Prostate gland (tissue), 2 donors: ENCODE measurements around the gene ZBTB7C. TPM values are rescaled to one million over a fixed set of nuclear protein-coding genes. Genes with fewer than 3 reads are reported as not detected.

Experiments used
- DNase-seq: peaks from one replicate; pipeline ENCODE4 v3.0.0-alpha.2; 2019; ENCODE audit warnings: low spot score
- H3K27ac ChIP-seq, 2 donors: fragments of 200-600 bp; sonication (generic); 2 replicates each; pipeline ENCODE4 v1.5.1; 2017 to 2019
- H3K27me3 ChIP-seq: fragments of 200-600 bp; sonication (generic); replicated peaks from 2 replicates; pipeline ENCODE4 v1.5.1; 2019; ENCODE audit not compliant: insufficient read depth
- H3K36me3 ChIP-seq, 2 donors: fragments of 200-600 bp; sonication (generic); 1 replicate in 1 of 2; 2 replicates in 1 of 2; pipeline versions ENCODE4 v1.5.1 to v1.8.1; 2017 to 2019
- H3K4me1 ChIP-seq: fragments of 200-600 bp; sonication (generic); replicated peaks from 2 replicates; pipeline ENCODE4 v1.5.1; 2019
- H3K4me3 ChIP-seq, 2 donors: fragments of 200-600 bp; sonication (generic); 2 replicates each; pipeline ENCODE4 v1.5.1; 2017 to 2019
- H3K9me3 ChIP-seq: fragments of 200-600 bp; sonication (generic); 2 replicates; pipeline ENCODE4 v1.5.1; 2017
- CTCF ChIP-seq, 4 experiments: fragments of 200-600 bp in 2 of 4; fragments of 450-650 bp in 2 of 4; sonication (generic) in 2 of 4; IDR thresholded peaks; 1 replicate in 3 of 4; 2 replicates in 1 of 4; pipeline ENCODE4 v1.5.1; 2016 to 2019; ENCODE audit warnings: antibody characterized with exemption in 4 of 4, mild to moderate bottlenecking in 2 of 4, moderate library complexity in 2 of 4
- POLR2A ChIP-seq: fragments of 450-650 bp; IDR thresholded peaks from one replicate; pipeline ENCODE4 v1.6.1; 2016; ENCODE audit warnings: antibody characterized with exemption, mild to moderate bottlenecking
- POLR2AphosphoS5 ChIP-seq: sonication (generic); formaldehyde crosslinking; IDR thresholded peaks from one replicate; pipeline ENCODE4 v1.6.1; 2017; ENCODE audit warnings: antibody characterized with exemption
- WGBS: methylation state at CpG from one replicate; pipeline ENCODE4 v1.1.5; 2018; 5-methylcytosine and 5-hydroxymethylcytosine counted together
- intact Hi-C: fragments of 100-400 bp; cut with DNase I; formaldehyde crosslinking; loops from one replicate; pipeline ENCODE4 v1.14.2; 2022
- total RNA-seq, 2 donors: library from RNA; depleted of rRNA; stranded (reverse); fragments of >200 nt; gene quantifications; one replicate each; pipeline ENCODE4 v1.1.0, GENCODE V29; 2016

The ZBTB7C gene
- total RNA-seq, 2 donors from 2014 or later: 14.7 to 48.9 TPM

GRCh38 chr18:48340560-48340959, 68.6 kb downstream of the ZBTB7C start:
- H3K9me3 ChIP-seq: no peaks in the 10 kb centered on the region
- intact Hi-C loops: loop anchor here (10.0 kb wide), 1 partner anchor 306 kb away; no protein-coding TSS in a partner anchor
- 60% methylated on average over 8 of the region's 8 CpGs for WGBS

GRCh38 chr18:48339692-48340091, 69.5 kb downstream of the ZBTB7C start:
- TF ChIP-seq POLR2AphosphoS5 (no peak), CTCF (IDR thresholded peaks at IDR 0.05) (no peak), POLR2A (no peak)
- Histone ChIP-seq H3K4me3 (no peak overlapping the region), H3K4me1 (no peaks in the 10 kb centered on the region), H3K9me3 (no peaks in the 10 kb centered on the region), H3K27me3 (no peaks in the 10 kb centered on the region), H3K27ac (no peak overlapping the region), H3K36me3 (no peaks in the 10 kb centered on the region)
- 81% methylated on average over 4 of the region's 4 CpGs for WGBS
- no peak for DNase-seq
- intact Hi-C loops: loop anchor here (10.0 kb wide), 1 partner anchor 305 kb away; no protein-coding TSS in a partner anchor

More at GRCh38 chr18:48340560-48340959, 68.6 kb downstream of the ZBTB7C start:
- H3K27me3 ChIP-seq: no peaks in the 10 kb centered on the region
- H3K27ac ChIP-seq: no peak overlapping the region
- DNase-seq: no peak
- no peaks in the 10 kb centered on the region for H3K4me1 ChIP-seq
- no peak overlapping the region for H3K4me3 ChIP-seq
- H3K36me3 ChIP-seq: no peaks in the 10 kb centered on the region
- TF ChIP-seq POLR2A: no peak
- no peak for TF ChIP-seq CTCF (IDR thresholded peaks at IDR 0.05)
- no peak for TF ChIP-seq POLR2AphosphoS5

- intact Hi-C loops: no loop called here
- 98% methylated on average over 3 of the region's 3 CpGs for WGBS
- Histone ChIP-seq H3K9me3 (no peaks in the 10 kb centered on the region), H3K27ac (no peak overlapping the region), H3K27me3 (no peaks in the 10 kb centered on the region), H3K36me3 (no peaks in the 10 kb centered on the region), H3K4me1 (no peaks in the 10 kb centered on the region), H3K4me3 (no peak overlapping the region)
- TF ChIP-seq POLR2A: no peak
- TF ChIP-seq POLR2AphosphoS5: no peak
- TF ChIP-seq CTCF (IDR thresholded peaks at IDR 0.05): no peak
- no peak for DNase-seq
Observed at GRCh38 chr18:48338915-48339314, 70.3 kb downstream of the ZBTB7C start.

GRCh38 chr18:48337053-48337452, 72.1 kb downstream of the ZBTB7C start:
- Histone ChIP-seq H3K9me3 (no peaks in the 10 kb centered on the region), H3K4me3 (no peak overlapping the region), H3K4me1 (no peaks in the 10 kb centered on the region), H3K27me3 (no peaks in the 10 kb centered on the region), H3K36me3 (no peaks in the 10 kb centered on the region), H3K27ac (no peak overlapping the region)
- WGBS: 89% methylated on average over 2 of the region's 2 CpGs
- DNase-seq: no peak
- intact Hi-C loops: no loop called here
- TF ChIP-seq POLR2A: no peak
- TF ChIP-seq CTCF (IDR thresholded peaks at IDR 0.05): no peak
- TF ChIP-seq POLR2AphosphoS5: no peak

GRCh38 chr18:48336332-48336731, 72.9 kb downstream of the ZBTB7C start:
- no peak for DNase-seq
- Histone ChIP-seq H3K27ac (no peak overlapping the region), H3K9me3 (no peaks in the 10 kb centered on the region), H3K4me3 (no peak overlapping the region), H3K36me3 (no peaks in the 10 kb centered on the region), H3K27me3 (no peaks in the 10 kb centered on the region), H3K4me1 (no peaks in the 10 kb centered on the region)
- WGBS: 69% methylated on average over 8 of the region's 8 CpGs
- intact Hi-C loops: no loop called here
- peak in 2 of 4 experiments; percentile 36 to 42 for TF ChIP-seq CTCF (IDR thresholded peaks at IDR 0.05)
- no peak for TF ChIP-seq POLR2AphosphoS5
